NK-92 (cell line): ENCODE measurements around the gene SPCS1.

Experiments used
- DNase-seq: peaks from one replicate; lab custom pipeline; 2025; ENCODE audit not compliant: unreplicated experiment; lab: John Stamatoyannopoulos, UW

SPCS1 gene

GRCh38 chr3:52694528-52695189 lies 11.2 kb upstream of the SPCS1 start:
- no peak for DNase-seq

- DNase-seq = no peak
Measured at GRCh38 chr3:52695798-52696671, 9.9 kb upstream of the SPCS1 start.

GRCh38 chr3:52696830-52697631 lies 8.9 kb upstream of the SPCS1 start:
- no peak for DNase-seq

- no peak for DNase-seq
Measured at GRCh38 chr3:52697632-52697965, 8.3 kb upstream of the SPCS1 start.

GRCh38 chr3:52703341-52703740 lies 2.6 kb upstream of the SPCS1 start:
- DNase-seq = no peak

GRCh38 chr3:52704611-52705437 lies 1.1 kb upstream of the SPCS1 start:
- DNase-seq = no peak

- DNase-seq = no peak
Measured at GRCh38 chr3:52705438-52705687, 543 bp upstream of the SPCS1 start.

- no peak for DNase-seq
Measured at GRCh38 chr3:52707585-52707984, 1.7 kb downstream of the SPCS1 start.

GRCh38 chr3:52710512-52710911 lies 4.6 kb downstream of the SPCS1 start:
- no peak for DNase-seq

- no peak for DNase-seq
Measured at GRCh38 chr3:52712291-52713212, 6.6 kb downstream of the SPCS1 start.

- DNase-seq = no peak
Measured at GRCh38 chr3:52714335-52715302, 8.7 kb downstream of the SPCS1 start.

- no peak for DNase-seq
Measured at GRCh38 chr3:52715714-52716305, 9.9 kb downstream of the SPCS1 start.

GRCh38 chr3:52719618-52720017 lies 13.7 kb downstream of the SPCS1 start:
- DNase-seq = no peak

- DNase-seq = no peak
Measured at GRCh38 chr3:52721002-52721729, 15.3 kb downstream of the SPCS1 start.

GRCh38 chr3:52721730-52722008 lies 15.8 kb downstream of the SPCS1 start:
- DNase-seq = no peak

GRCh38 chr3:52722491-52722890 lies 16.6 kb downstream of the SPCS1 start:
- DNase-seq = no peak

GRCh38 chr3:52723935-52724334 lies 18.0 kb downstream of the SPCS1 start:
- no peak for DNase-seq

- DNase-seq = no peak
Measured at GRCh38 chr3:52724511-52724910, 18.6 kb downstream of the SPCS1 start.
